PC-9 (cell line): ENCODE measurements around the gene BMP8B. TPM values are rescaled to one million over a fixed set of nuclear protein-coding genes. Genes with fewer than 3 reads are reported as not detected.
A peak's percentile ranks its signal among the peaks of the same experiment; 100 is the strongest.

Source experiments
- Bru-seq: library from RNA; stranded (reverse); fragments of 400-500 nt; gene quantifications from one replicate; lab custom pipeline; 2021; lab: Mats Ljungman, UMichigan
- BruChase-seq, 2 experiments: library from RNA; stranded (reverse); fragments of 400-500 nt; gene quantifications; one replicate each; lab custom pipeline; 2021; lab: Mats Ljungman, UMichigan
- BruUV-seq: library from RNA; stranded (reverse); fragments of 400-500 nt; replicated peaks from 2 replicates; lab custom pipeline; 2021; lab: Mats Ljungman, UMichigan
- CTCF ChIA-PET: fragments of 300-600 bp; sonication (Branson Sonifier 250); formaldehyde crosslinking; loops from one replicate; lab custom pipeline; 2022; ENCODE audit warnings: antibody characterized with exemption; lab: Charles Lee
- POLR2A ChIA-PET: fragments of 300-600 bp; sonication (Branson Sonifier 250); formaldehyde crosslinking; loops from one replicate; lab custom pipeline; 2022; ENCODE audit warnings: antibody characterized with exemption; ENCODE audit not compliant: unreplicated experiment; lab: Charles Lee
- DNase-seq, 2 experiments: peaks; one replicate each; pipeline versions ENCODE4 v3.0.0 to v3.0.0-alpha.2; 2015 to 2022; ENCODE audit warnings: mixed read lengths in 1 of 2
- H2AFZ ChIP-seq: fragments of 200-600 bp; sonication (generic); 2 replicates; pipeline ENCODE4 v1.8.1; 2017; ENCODE audit warnings: antibody characterized with exemption
- H3F3A ChIP-seq: fragments of 200-600 bp; sonication (generic); 2 replicates; pipeline ENCODE4 v1.8.1; 2017; ENCODE audit warnings: antibody characterized with exemption, mild to moderate bottlenecking, low read depth; ENCODE audit not compliant: insufficient read depth
- H3K27ac ChIP-seq: fragments of 200-600 bp; sonication (generic); 2 replicates; pipeline ENCODE4 v1.6.1; 2016; ENCODE audit warnings: mixed run types
- H3K27me3 ChIP-seq: fragments of 200-600 bp; sonication (generic); 2 replicates; pipeline ENCODE4 v1.6.1; 2016; ENCODE audit warnings: low read depth, mixed run types; ENCODE audit not compliant: insufficient read depth
- H3K36me3 ChIP-seq: fragments of 200-600 bp; sonication (generic); 2 replicates; pipeline ENCODE4 v1.6.1; 2016; ENCODE audit warnings: low read depth, mixed run types
- H3K4me1 ChIP-seq: fragments of 200-600 bp; sonication (generic); replicated peaks from 2 replicates; pipeline ENCODE4 v1.6.1; 2016; ENCODE audit warnings: mixed run types; ENCODE audit not compliant: insufficient read depth
- H3K4me2 ChIP-seq: fragments of 200-600 bp; sonication (generic); 2 replicates; pipeline ENCODE4 v1.6.1; 2017; ENCODE audit warnings: mixed run types
- H3K4me3 ChIP-seq: fragments of 200-600 bp; sonication (generic); 2 replicates; pipeline ENCODE4 v1.6.1; 2016; ENCODE audit warnings: mixed run types
- H3K79me2 ChIP-seq: fragments of 200-600 bp; sonication (generic); 2 replicates; pipeline ENCODE4 v1.6.1; 2017; ENCODE audit warnings: low read depth, mixed run types
- H3K9me2 ChIP-seq: fragments of 200-600 bp; sonication (generic); 2 replicates; pipeline ENCODE4 v1.8.1; 2017; ENCODE audit warnings: mild to moderate bottlenecking; ENCODE audit not compliant: insufficient read depth
- H3K9me3 ChIP-seq: fragments of 200-600 bp; sonication (generic); 2 replicates; pipeline ENCODE4 v1.8.1; 2016; ENCODE audit warnings: low read depth; ENCODE audit not compliant: insufficient read depth
- H4K20me1 ChIP-seq: fragments of 200-600 bp; sonication (generic); 2 replicates; pipeline ENCODE4 v1.8.1; 2017; ENCODE audit not compliant: insufficient read depth
- EZH2 ChIP-seq: fragments of 200-600 bp; sonication (generic); IDR thresholded peaks from 2 replicates; pipeline ENCODE4 v1.8.0; 2017; ENCODE audit warnings: antibody characterized with exemption, low read depth
- intact Hi-C: fragments of 100-400 bp; cut with micrococcal nuclease; formaldehyde crosslinking; loops from one replicate; pipeline ENCODE4 v1.10.0; 2022; ENCODE audit not compliant: unreplicated experiment
- long read RNA-seq: library from polyadenylated mRNA; stranded (forward); transcript quantifications from one replicate; pipeline ENCODE4 v2.0.0, GENCODE V29; 2022
- total RNA-seq: library from RNA; stranded (reverse); gene quantifications from 2 replicates; pipeline ENCODE4 v1.2.3, GENCODE V29; 2021
- TF ChIP-seq, protein P1 (sequence below): fragments of 200-600 bp; sonication (generic); conservative IDR thresholded peaks from 2 replicates; pipeline ENCODE4 v1.6.1; 2017; ENCODE audit warnings: mixed run types, antibody characterized with exemption, mild to moderate bottlenecking, moderate library complexity

Gene BMP8B, protein sequence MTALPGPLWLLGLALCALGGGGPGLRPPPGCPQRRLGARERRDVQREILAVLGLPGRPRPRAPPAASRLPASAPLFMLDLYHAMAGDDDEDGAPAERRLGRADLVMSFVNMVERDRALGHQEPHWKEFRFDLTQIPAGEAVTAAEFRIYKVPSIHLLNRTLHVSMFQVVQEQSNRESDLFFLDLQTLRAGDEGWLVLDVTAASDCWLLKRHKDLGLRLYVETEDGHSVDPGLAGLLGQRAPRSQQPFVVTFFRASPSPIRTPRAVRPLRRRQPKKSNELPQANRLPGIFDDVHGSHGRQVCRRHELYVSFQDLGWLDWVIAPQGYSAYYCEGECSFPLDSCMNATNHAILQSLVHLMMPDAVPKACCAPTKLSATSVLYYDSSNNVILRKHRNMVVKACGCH
- total RNA-seq (2.4 TPM in 2 replicates), Bru-seq, nascent RNA (percentile 35 among the genes with signal in this experiment), BruChase-seq, experiment 1, labeled RNA remaining after a 2-hour chase (percentile 34 among the genes with signal in this experiment), BruChase-seq, experiment 2, labeled RNA remaining after a 6-hour chase (percentile 42 among the genes with signal in this experiment)
- long read RNA-seq, full-length matches to known transcripts, result 1 of 3 reads
- long read RNA-seq, partial matches to known transcripts, result 0 of 3 reads
- long read RNA-seq, other reads (novel, unspliced or antisense), result 2 of 3 reads

DNA sequence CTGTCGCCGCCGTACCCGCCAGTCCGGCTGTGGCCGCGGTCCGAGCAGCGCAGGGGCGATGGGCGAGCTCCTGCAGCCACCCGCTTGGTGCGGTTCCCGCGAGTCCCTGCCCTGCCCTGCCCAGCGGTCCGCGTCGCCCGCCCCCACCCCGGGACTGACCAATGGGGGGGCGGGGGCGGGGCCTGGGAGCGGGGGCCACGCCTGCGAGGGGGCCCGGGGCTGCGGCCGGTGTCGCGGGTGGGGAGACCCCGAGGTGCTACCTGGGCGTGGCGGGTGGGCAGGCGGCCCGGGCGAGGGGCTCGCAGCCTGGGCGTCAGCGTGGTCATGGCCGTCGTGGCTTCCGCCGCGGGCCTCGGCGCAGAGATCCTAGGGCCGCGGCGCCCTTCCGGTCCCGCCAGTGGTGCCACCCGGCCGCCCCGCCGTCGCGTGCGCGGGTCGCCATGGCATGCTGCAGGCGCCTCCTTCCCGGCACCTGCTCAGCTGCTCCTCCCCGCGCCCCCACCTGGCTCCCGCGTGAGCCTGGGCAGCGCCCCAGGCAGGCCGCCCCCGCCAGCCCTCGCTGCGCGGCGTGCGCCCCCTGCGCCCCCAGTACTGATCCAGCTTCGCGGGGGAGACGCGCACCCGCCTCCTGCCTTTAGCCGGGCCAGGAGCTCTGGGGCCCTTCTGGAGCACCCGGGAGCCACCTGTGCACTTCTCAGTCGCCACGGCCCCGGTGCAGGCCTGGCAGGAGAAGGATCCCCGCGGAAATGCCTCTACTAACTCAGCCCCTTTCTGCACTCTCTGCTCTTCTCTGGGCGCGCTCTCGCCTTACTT, at the start of gene BMP8B:
Gene BMP8B (minus strand): TSS at position 108 of the 813 bp plus-strand sequence. CDS start 380 bp downstream, outside the sequence.
- Histone ChIP-seq H4K20me1 (no peaks in the 10 kb centered on the region), H3K4me2 (peak within 1 kb of the TSS; percentile 75), H3K27ac (no peak within 1 kb of the TSS), H3K27me3 (no peaks in the 10 kb centered on the region), H3K79me2 (no peaks in the 10 kb centered on the region), H3K36me3 (no peaks in the 10 kb centered on the region), H3K4me3 (peak within 1 kb of the TSS; percentile 59), H3K9me3 (no peaks in the 10 kb centered on the region), H3F3A (no peaks in the 10 kb centered on the region), H3K4me1 (no peaks in the 10 kb centered on the region), H3K9me2 (no peaks in the 10 kb centered on the region), H2AFZ (peak within 1 kb of the TSS; percentile 79; the same call in 1 of the 2 replicates)
- peak; percentile 46 to 82 for DNase-seq
- ChIA-PET CTCF (interaction anchor here (0.6 kb wide), 2 partner anchors 183 to 800 kb away, joined by 3 to 6 read pairs; no protein-coding TSS in a partner anchor), POLR2A (interaction anchor here (0.6 kb wide), 1 partner anchor 674 kb away, joined by 8 read pairs; no protein-coding TSS in a partner anchor)
- TSS peak; percentile 58 for BruUV-seq
- intact Hi-C loops, result no loop called here
- TF ChIP-seq, protein P1, sequence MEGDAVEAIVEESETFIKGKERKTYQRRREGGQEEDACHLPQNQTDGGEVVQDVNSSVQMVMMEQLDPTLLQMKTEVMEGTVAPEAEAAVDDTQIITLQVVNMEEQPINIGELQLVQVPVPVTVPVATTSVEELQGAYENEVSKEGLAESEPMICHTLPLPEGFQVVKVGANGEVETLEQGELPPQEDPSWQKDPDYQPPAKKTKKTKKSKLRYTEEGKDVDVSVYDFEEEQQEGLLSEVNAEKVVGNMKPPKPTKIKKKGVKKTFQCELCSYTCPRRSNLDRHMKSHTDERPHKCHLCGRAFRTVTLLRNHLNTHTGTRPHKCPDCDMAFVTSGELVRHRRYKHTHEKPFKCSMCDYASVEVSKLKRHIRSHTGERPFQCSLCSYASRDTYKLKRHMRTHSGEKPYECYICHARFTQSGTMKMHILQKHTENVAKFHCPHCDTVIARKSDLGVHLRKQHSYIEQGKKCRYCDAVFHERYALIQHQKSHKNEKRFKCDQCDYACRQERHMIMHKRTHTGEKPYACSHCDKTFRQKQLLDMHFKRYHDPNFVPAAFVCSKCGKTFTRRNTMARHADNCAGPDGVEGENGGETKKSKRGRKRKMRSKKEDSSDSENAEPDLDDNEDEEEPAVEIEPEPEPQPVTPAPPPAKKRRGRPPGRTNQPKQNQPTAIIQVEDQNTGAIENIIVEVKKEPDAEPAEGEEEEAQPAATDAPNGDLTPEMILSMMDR, result no peak
- TF ChIP-seq EZH2, result no peak

DNA sequence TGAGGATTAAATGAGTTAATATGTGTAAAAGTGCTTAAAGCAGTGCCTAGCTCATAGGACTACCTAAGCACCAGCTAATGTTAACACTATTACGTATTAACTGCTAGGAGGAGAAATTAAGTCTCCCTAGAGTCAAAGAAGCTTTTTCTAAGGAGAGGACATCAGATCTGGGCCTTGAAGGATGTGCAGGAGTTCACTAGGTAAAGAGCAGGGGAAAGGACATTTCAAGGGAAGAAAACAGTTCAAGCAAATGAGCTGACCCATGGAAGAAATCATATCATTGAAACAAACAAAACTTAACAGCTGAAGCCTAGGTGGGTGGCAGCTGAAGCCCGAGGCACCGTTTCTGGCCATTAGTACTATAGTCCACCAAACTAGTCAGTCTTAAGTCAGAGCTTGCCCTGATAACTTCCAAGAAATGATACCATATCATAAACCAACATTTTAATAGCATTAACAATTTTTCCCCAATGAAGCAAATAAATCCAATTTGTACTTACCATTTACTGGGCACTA, 48.0 kb upstream of the BMP8B start:
- no peak for DNase-seq
- no peaks in the 10 kb centered on the region for H4K20me1 ChIP-seq
- H3K4me3 ChIP-seq, result no peak overlapping the region
- no peak overlapping the region for H3K27ac ChIP-seq
- H3K27me3 ChIP-seq, result no peaks in the 10 kb centered on the region
- H3F3A ChIP-seq, result no peaks in the 10 kb centered on the region
- no peaks in the 10 kb centered on the region for H3K9me3 ChIP-seq
- no peaks in the 10 kb centered on the region for H3K4me1 ChIP-seq
- no peaks in the 10 kb centered on the region for H3K79me2 ChIP-seq
- intact Hi-C loops, result no loop called here
- ChIA-PET CTCF (interaction anchor here (0.9 kb wide), 1 partner anchor 56 kb away, joined by 3 read pairs; no protein-coding TSS in a partner anchor), POLR2A (interaction anchor here (0.6 kb wide), 2 partner anchors 41 to 101 kb away, joined by 3 read pairs; no protein-coding TSS in a partner anchor)
- no peak overlapping the region for H2AFZ ChIP-seq
- BruUV-seq, result no TSS peak
- TF ChIP-seq, protein P1, result no peak
- TF ChIP-seq EZH2, result no peak
- peaks cover 18% of the 10 kb centered on the region for H3K36me3 ChIP-seq
- no peak overlapping the region for H3K4me2 ChIP-seq
- no peaks in the 10 kb centered on the region for H3K9me2 ChIP-seq
